CD4-positive, alpha-beta memory T cell (primary cell): ENCODE data around the gene ZNF653. TPM values are rescaled to one million over a fixed set of nuclear protein-coding genes. Genes with fewer than 3 reads are reported as not detected.
A peak's percentile ranks its signal among the peaks of the same experiment; 100 is the strongest.
"Not testable (repeated sequence)": the region's sequence is repeated elsewhere in the genome, so short reads cannot be mapped to it uniquely, and the experiment has no call there.

Experiments
- CTCF ChIA-PET: fragments of 350-600 bp; sonication (Branson Sonifier 250); formaldehyde crosslinking; loops from one replicate; lab custom pipeline; 2021; ENCODE audit warnings: inconsistent platforms; ENCODE audit not compliant: partially characterized antibody; lab: Charles Lee
- POLR2A ChIA-PET: fragments of 350-600 bp; sonication (Branson Sonifier 250); formaldehyde crosslinking; loops from one replicate; lab custom pipeline; 2021; ENCODE audit not compliant: partially characterized antibody; lab: Charles Lee
- DNase-seq, 5 donors: peaks; one replicate each; pipeline versions ENCODE4 v3.0.0 to v3.0.0-alpha.2; 2020 to 2022; ENCODE audit warnings: mixed read lengths in 1 of 5
- H3K27ac ChIP-seq: one replicate; pipeline ENCODE4 v1.7.0; 2013; ENCODE audit warnings: low read depth, low read length
- H3K27me3 ChIP-seq: 2 replicates; pipeline ENCODE4 v1.7.0; 2013; ENCODE audit warnings: mild to moderate bottlenecking, low read length, moderate library complexity; ENCODE audit not compliant: insufficient read depth
- H3K36me3 ChIP-seq: 2 replicates; pipeline ENCODE4 v1.7.0; 2013; ENCODE audit warnings: mild to moderate bottlenecking, low read length, moderate library complexity; ENCODE audit not compliant: insufficient read depth
- H3K4me1 ChIP-seq: 2 replicates; pipeline ENCODE4 v1.7.0; 2013; ENCODE audit warnings: mild to moderate bottlenecking, low read length, moderate library complexity; ENCODE audit not compliant: insufficient read depth
- H3K4me3 ChIP-seq, 2 donors: one replicate each; pipeline ENCODE4 v1.7.0; 2013; ENCODE audit warnings: low read length in 2 of 2, mild to moderate bottlenecking in 1 of 2
- H3K9me3 ChIP-seq, 2 donors: one replicate each; pipeline ENCODE4 v1.7.0; 2013; ENCODE audit warnings: low read length in 2 of 2, control low read depth in 1 of 2; ENCODE audit not compliant: control insufficient read depth in 1 of 2
- H3K27ac Mint-ChIP-seq, 7 donors: one replicate each; pipeline ENCODE4 v1.8.0; 2020 to 2021; ENCODE audit warnings: mixed read lengths in 7 of 7, mild to moderate bottlenecking in 6 of 7, inconsistent platforms in 3 of 7, moderate library complexity in 3 of 7
- H3K27me3 Mint-ChIP-seq, 2 donors: one replicate each; pipeline ENCODE4 v1.8.0; 2020 to 2021; ENCODE audit warnings: mixed read lengths in 2 of 2
- H3K36me3 Mint-ChIP-seq, 2 donors: one replicate each; pipeline ENCODE4 v1.8.0; 2020 to 2021; ENCODE audit warnings: mixed read lengths in 2 of 2, inconsistent platforms in 1 of 2, mild to moderate bottlenecking in 1 of 2
- H3K4me1 Mint-ChIP-seq, 4 donors: one replicate each; pipeline ENCODE4 v1.8.0; 2020 to 2021; ENCODE audit warnings: mixed read lengths in 4 of 4, mild to moderate bottlenecking in 1 of 4
- H3K4me3 Mint-ChIP-seq, 8 donors: one replicate each; pipeline ENCODE4 v1.8.0; 2020 to 2021; ENCODE audit warnings: mixed read lengths in 8 of 8, mild to moderate bottlenecking in 7 of 8, moderate library complexity in 6 of 8, inconsistent platforms in 3 of 8
- H3K9me3 Mint-ChIP-seq, 8 donors: one replicate each; pipeline ENCODE4 v1.8.0; 2020 to 2021; ENCODE audit warnings: mixed read lengths in 8 of 8, mild to moderate bottlenecking in 5 of 8, inconsistent platforms in 3 of 8, moderate library complexity in 1 of 8
- intact Hi-C: fragments of 100-400 bp; cut with micrococcal nuclease; formaldehyde crosslinking; loops from one replicate; pipeline ENCODE4 v1.15.1; 2023
- polyA plus RNA-seq, 2 donors: library from polyadenylated mRNA; unstranded; fragments of 300-500 nt; fragmentation: Illumina TruSeq; gene quantifications; one replicate each; pipeline ENCODE4 v1.2.3, GENCODE V29; 2021
- total RNA-seq, 2 experiments: library from RNA; stranded (reverse); gene quantifications; one replicate each; pipeline ENCODE4 v1.2.3, GENCODE V29; 2021

Gene ZNF653
- total and polyA plus RNA-seq, 4 experiments from 2014 or later, result 2.0 to 24.7 (median 13.5) TPM

- Histone ChIP-seq H3K9me3 (no peaks in the 10 kb centered on the region), H3K27me3 (no peaks in the 10 kb centered on the region), H3K36me3 (peaks cover 42% of the 10 kb centered on the region), H3K4me3 (no peak overlapping the region), H3K4me1 (no peaks in the 10 kb centered on the region), H3K27ac (no peak overlapping the region)
- intact Hi-C loops, result no loop called here
- H3K27ac Mint-ChIP-seq, result no peak overlapping the region
- ChIA-PET POLR2A (no interaction called here), CTCF (interaction anchor here (1.1 kb wide), 1 partner anchor 151 kb away, joined by 5 read pairs; no protein-coding TSS in a partner anchor)
- peaks cover 0 to 2% (median 0%) of the 10 kb centered on the region in 8 donors for H3K9me3 Mint-ChIP-seq
- H3K4me3 Mint-ChIP-seq, result no peak overlapping the region
- H3K36me3 Mint-ChIP-seq, result peaks cover 29 to 49% of the 10 kb centered on the region in 2 donors
- DNase-seq, result no peak
- H3K27me3 Mint-ChIP-seq, result no peaks in the 10 kb centered on the region
- peaks cover 0 to 4% (median 4%) of the 10 kb centered on the region in 4 donors for H3K4me1 Mint-ChIP-seq
These were observed 61.6 kb downstream of the ZNF653 start for GRCh38 chr19:11444059-11444458.

- intact Hi-C loops, result no loop called here
- H3K27ac Mint-ChIP-seq, result peak overlapping the region in 5 of 7 donors; percentile 48 to 85 (median 59)
These were observed 67.7 kb downstream of the ZNF653 start for GRCh38 chr19:11437955-11438354.

GRCh38 chr19:11435833-11436313 lies 69.8 kb downstream of the ZNF653 start:
- H3K4me1 ChIP-seq, result peaks cover 19% of the 10 kb centered on the region
- POLR2A ChIA-PET, result interaction anchor here (0.7 to 3.0 kb wide), 11 partner anchors 14 to 1617 kb away, joined by 3 to 32 read pairs (median 3); partner anchors contain the start of genes ECSIT, FBXL12 and SWSAP1
- peak overlapping the region; percentile 74 for H3K27ac ChIP-seq
- Mint-ChIP-seq H3K4me3 (peak overlapping the region; percentile 97 to 100 (median 99)), H3K36me3 (peaks cover 13 to 26% of the 10 kb centered on the region in 2 donors), H3K4me1 (peaks cover 14 to 32% (median 24%) of the 10 kb centered on the region in 4 donors), H3K27me3 (peaks cover 0 to 3% of the 10 kb centered on the region in 2 donors), H3K27ac (peak overlapping the region; percentile 95 to 100 (median 98)), H3K9me3 (peaks cover 0 to 4% (median 0%) of the 10 kb centered on the region in 8 donors)
- CTCF ChIA-PET, result interaction anchor here (0.5 to 4.0 kb wide), 7 partner anchors 13 to 142 kb away, joined by 3 to 22 read pairs (median 5); partner anchors contain the start of gene EPOR
- H3K4me3 ChIP-seq, result peak overlapping the region; percentile 95 to 97
- peaks cover 19% of the 10 kb centered on the region for H3K36me3 ChIP-seq
- intact Hi-C loops, result loop anchor here (1.0 kb wide), 10 partner anchors 14 to 281 kb away; partner anchors contain the start of genes CCDC159, ECSIT, ELOF1 and SPC24
- DNase-seq, result no peak
- no peaks in the 10 kb centered on the region for H3K9me3 ChIP-seq
- H3K27me3 ChIP-seq, result no peaks in the 10 kb centered on the region

More at GRCh38 chr19:11437955-11438354, 67.7 kb downstream of the ZNF653 start:
- Mint-ChIP-seq H3K4me1 (peaks cover 18 to 35% (median 25%) of the 10 kb centered on the region in 4 donors), H3K27me3 (peaks cover 0 to 3% of the 10 kb centered on the region in 2 donors), H3K4me3 (peak overlapping the region in 5 of 8 donors; percentile 8 to 73 (median 63)), H3K36me3 (peaks cover 28 to 45% of the 10 kb centered on the region in 2 donors), H3K9me3 (peaks cover 0 to 6% (median 0%) of the 10 kb centered on the region in 8 donors)
- no peak for DNase-seq
- ChIA-PET POLR2A (interaction anchor here (1.1 kb wide), 1 partner anchor 63 kb away, joined by 4 read pairs; no protein-coding TSS in a partner anchor), CTCF (interaction anchor here (1.3 to 1.6 kb wide), 2 partner anchors 45 to 57 kb away, joined by 4 read pairs; no protein-coding TSS in a partner anchor)
- Histone ChIP-seq H3K4me3 (no peak overlapping the region), H3K4me1 (peaks cover 19% of the 10 kb centered on the region), H3K9me3 (no peaks in the 10 kb centered on the region), H3K27ac (no peak overlapping the region), H3K36me3 (peaks cover 37% of the 10 kb centered on the region), H3K27me3 (no peaks in the 10 kb centered on the region)

GRCh38 chr19:11435057-11435832 lies 70.4 kb downstream of the ZNF653 start, which contains the start of the genes ODAD3 and PRKCSH:
Gene ODAD3, minus strand, starts transcription at chr19:11435121. Its CDS starts 105 bp downstream, at chr19:11435016.
Gene PRKCSH, plus strand, starts transcription at chr19:11435635. Its CDS starts 483 bp downstream, at chr19:11436118.
- Histone ChIP-seq H3K4me1 (peaks cover 19% of the 10 kb centered on the region), H3K4me3 (peak within 1 kb of the TSS; percentile 95 to 97), H3K27me3 (no peaks in the 10 kb centered on the region), H3K9me3 (no peaks in the 10 kb centered on the region), H3K36me3 (peaks cover 14% of the 10 kb centered on the region), H3K27ac (peak within 1 kb of the TSS; percentile 74)
- Mint-ChIP-seq H3K4me3 (peak within 1 kb of the TSS; percentile 97 to 100 (median 99)), H3K36me3 (peaks cover 11 to 20% of the 10 kb centered on the region in 2 donors), H3K27ac (peak within 1 kb of the TSS; percentile 95 to 100 (median 98)), H3K27me3 (peaks cover 2 to 3% of the 10 kb centered on the region in 2 donors), H3K9me3 (peaks cover 0 to 4% (median 0%) of the 10 kb centered on the region in 8 donors), H3K4me1 (peaks cover 14 to 31% (median 23%) of the 10 kb centered on the region in 4 donors)
- intact Hi-C loops, result loop anchor here (1.0 kb wide), 10 partner anchors 13 to 280 kb away; partner anchors contain the start of genes CCDC159, ECSIT, ELOF1 and SPC24
- CTCF ChIA-PET, result interaction anchor here (0.5 to 4.0 kb wide), 8 partner anchors 9 to 141 kb away, joined by 3 to 22 read pairs (median 4); partner anchors contain the start of gene EPOR
- POLR2A ChIA-PET, result interaction anchor here (0.7 to 3.0 kb wide), 11 partner anchors 13 to 1616 kb away, joined by 3 to 32 read pairs (median 3); partner anchors contain the start of genes ECSIT, FBXL12 and SWSAP1
- peak; percentile 99 for DNase-seq

- intact Hi-C loops, result loop anchor here (1.0 kb wide), 10 partner anchors 12 to 279 kb away; partner anchors contain the start of genes CCDC159, ECSIT, ELOF1 and SPC24
- peaks cover 0 to 4% (median 0%) of the 10 kb centered on the region in 8 donors for H3K9me3 Mint-ChIP-seq
- ChIA-PET CTCF (interaction anchor here (0.6 to 4.0 kb wide), 6 partner anchors 8 to 94 kb away, joined by 3 to 22 read pairs (median 7); partner anchors contain the start of gene EPOR), POLR2A (interaction anchor here (0.9 to 3.0 kb wide), 9 partner anchors 13 to 1616 kb away, joined by 3 to 32 read pairs (median 4); partner anchors contain the start of genes FBXL12 and SWSAP1)
- H3K4me1 Mint-ChIP-seq, result peaks cover 14 to 31% (median 23%) of the 10 kb centered on the region in 4 donors
- H3K27me3 Mint-ChIP-seq, result peaks cover 2 to 3% of the 10 kb centered on the region in 2 donors
- Histone ChIP-seq H3K4me1 (peaks cover 19% of the 10 kb centered on the region), H3K36me3 (peaks cover 14% of the 10 kb centered on the region), H3K27ac (peak overlapping the region; percentile 74), H3K9me3 (no peaks in the 10 kb centered on the region), H3K4me3 (peak overlapping the region; percentile 95 to 97), H3K27me3 (no peaks in the 10 kb centered on the region)
- H3K4me3 Mint-ChIP-seq, result peak overlapping the region; percentile 97 to 100 (median 99)
- peaks cover 11 to 18% of the 10 kb centered on the region in 2 donors for H3K36me3 Mint-ChIP-seq
- DNase-seq, result no peak
- H3K27ac Mint-ChIP-seq, result peak overlapping the region; percentile 95 to 100 (median 98)
These were observed 71.0 kb downstream of the ZNF653 start for GRCh38 chr19:11434703-11435056.

- H3K9me3 Mint-ChIP-seq, H3K4me3 ChIP-seq, DNase-seq, H3K9me3 ChIP-seq, intact Hi-C loops, H3K36me3 ChIP-seq, H3K27me3 ChIP-seq, H3K27ac ChIP-seq, H3K27me3 Mint-ChIP-seq: not testable (repeated sequence)
- CTCF ChIA-PET, result interaction anchor here (1.7 to 4.0 kb wide), 3 partner anchors 49 to 59 kb away, joined by 6 to 22 read pairs (median 16); partner anchors contain the start of gene SWSAP1
- Mint-ChIP-seq H3K36me3 (peaks cover 11 to 15% of the 10 kb centered on the region in 2 donors), H3K4me1 (peaks cover 14 to 31% (median 23%) of the 10 kb centered on the region in 4 donors), H3K27ac (peak overlapping the region in 2 of 7 donors; percentile 41 to 60), H3K4me3 (peak overlapping the region in 2 of 8 donors; percentile 8 to 46)
- POLR2A ChIA-PET, result interaction anchor here (0.8 kb wide), 1 partner anchor 56 kb away, joined by 4 read pairs; no protein-coding TSS in a partner anchor
- peaks cover 19% of the 10 kb centered on the region for H3K4me1 ChIP-seq
These were observed 72.1 kb downstream of the ZNF653 start for GRCh38 chr19:11433526-11433925.
